HG03196 (cell line): ENCODE data around the gene TSPAN9.

ENCODE experiments used
- ATAC-seq: cut with Tn5 transposase; IDR thresholded peaks from one replicate; pipeline ENCODE4 v1.9.1; 2021; ENCODE audit not compliant: unreplicated experiment

Gene TSPAN9

DNA sequence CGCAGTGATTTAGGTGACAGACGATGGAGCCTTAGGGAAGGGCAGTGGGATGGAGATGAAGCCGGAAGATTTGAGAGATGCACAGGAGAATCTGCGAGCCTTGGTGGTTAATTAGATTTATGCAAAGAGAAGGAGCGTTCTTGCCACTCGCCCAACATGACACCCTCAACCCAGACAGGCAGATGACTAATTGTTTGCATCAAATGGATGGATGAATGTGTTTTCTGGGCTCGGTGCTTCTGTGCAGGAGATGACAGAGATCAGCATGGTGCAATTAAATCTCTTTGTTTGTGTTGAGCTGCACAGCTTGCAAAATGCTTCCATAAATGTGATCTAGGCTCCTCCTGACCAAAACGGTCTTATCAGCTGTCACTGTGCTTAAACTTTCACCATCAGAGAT is 211.5 kb downstream of the TSPAN9 start:
- ATAC-seq: no peak

DNA sequence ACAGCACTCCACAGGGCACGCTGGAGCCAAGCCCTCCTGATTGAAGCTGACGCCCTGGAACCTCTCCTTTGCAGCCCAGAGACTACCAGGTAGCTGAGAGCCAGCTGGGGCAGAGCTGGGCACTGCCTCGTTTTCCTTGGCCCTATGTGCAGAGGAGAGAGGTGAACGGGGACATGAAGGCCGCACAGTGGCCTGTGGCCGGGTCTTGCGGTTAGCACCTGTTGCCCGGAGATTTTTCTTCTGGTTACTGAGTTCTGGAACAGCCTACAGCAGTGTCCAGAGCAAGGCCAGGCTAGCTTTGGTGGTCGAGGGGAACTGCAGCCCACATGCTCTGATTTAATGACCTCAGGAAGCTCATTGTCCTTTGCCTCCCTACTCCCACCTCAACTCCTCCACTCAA is 212.5 kb downstream of the TSPAN9 start:
- ATAC-seq: no peak

DNA sequence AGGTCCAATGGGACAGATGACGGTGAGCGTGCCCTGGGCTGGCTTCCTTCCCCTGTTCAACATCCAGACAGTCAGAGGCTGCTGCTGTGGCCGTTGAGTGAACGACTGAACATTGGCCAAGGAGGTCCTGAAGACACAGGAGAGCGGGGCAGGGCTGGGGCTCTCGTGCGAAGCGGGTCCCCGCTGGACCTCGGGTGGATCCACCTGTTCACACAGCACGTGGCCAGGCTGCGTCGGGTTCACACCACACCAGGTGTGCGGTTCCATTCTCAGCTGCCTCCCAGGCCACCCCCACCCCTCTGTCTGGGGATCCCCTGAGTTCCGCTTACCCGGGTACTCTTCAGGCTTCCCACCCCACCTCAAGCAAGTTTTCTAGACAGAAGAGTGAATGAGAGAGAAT is 214.8 kb downstream of the TSPAN9 start:
- ATAC-seq: no peak

DNA sequence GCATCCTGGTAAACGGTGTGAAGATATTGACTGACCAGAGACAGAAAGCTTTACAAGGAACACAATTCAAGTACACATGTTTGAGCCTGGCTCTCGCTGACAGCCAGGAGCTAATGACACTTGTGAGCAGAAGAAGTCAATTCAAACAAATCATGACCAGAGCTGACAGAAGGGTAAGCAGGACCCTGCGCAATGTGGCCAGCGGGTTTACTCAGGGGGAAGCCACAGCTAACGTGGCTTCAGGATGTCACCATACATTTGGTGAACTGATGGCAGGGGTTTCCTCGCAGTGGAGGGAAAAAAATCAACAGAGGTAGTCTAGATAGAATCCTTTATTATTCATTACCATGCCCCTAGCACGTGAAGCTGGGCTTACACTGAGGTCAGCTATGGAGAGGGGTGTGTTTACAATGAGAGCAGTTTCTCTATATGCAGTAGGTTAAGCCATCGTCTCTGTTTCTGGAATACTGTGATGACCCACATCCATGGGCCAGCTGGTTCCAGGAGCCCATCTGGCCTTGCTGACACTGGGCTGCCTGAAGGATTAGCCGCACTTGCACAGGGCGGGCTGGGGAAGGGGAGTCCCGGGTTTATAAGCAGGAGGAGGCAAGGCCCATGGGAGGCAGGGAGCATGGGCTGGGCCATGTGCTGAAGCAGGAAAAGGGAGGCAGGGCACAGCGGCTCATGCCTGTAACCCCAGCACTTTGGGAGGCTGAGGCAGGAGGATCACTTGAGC is 215.7 kb downstream of the TSPAN9 start:
- no peak for ATAC-seq

DNA sequence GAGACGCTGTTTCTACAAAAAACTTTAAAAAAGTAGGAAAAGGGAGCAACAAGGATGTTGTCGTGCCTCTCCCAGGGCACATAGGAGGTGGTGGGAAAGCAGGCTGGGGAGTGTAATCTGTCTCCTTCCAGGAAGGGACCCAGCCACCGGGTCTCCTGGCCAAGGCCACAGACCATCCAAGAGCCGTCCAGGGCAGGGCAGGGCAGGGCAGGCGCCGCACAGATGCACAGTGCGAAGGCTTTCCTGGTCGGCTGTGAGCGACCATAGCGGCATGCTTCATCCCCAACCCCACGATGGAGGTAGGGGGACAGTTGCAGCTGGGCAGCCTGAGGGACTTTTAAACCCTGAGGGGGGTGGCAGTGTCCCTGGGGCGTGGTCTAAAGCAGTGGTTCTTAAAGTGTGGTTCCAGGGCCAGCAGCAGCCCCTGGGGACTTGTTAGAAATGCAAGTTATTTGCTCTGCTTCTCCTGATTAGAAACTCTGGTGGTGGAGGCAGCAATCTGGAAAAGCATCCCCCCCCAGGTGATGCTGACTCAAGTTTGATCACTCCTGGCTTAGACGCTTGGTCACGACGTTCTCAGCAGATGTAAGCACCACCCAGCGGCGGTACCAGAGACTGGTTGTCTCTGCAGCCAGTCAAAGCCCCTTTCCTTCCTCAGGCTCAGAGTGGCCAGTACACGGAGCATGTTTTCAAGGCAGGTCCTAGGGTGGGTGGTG is 216.4 kb downstream of the TSPAN9 start:
- ATAC-seq: no peak

DNA sequence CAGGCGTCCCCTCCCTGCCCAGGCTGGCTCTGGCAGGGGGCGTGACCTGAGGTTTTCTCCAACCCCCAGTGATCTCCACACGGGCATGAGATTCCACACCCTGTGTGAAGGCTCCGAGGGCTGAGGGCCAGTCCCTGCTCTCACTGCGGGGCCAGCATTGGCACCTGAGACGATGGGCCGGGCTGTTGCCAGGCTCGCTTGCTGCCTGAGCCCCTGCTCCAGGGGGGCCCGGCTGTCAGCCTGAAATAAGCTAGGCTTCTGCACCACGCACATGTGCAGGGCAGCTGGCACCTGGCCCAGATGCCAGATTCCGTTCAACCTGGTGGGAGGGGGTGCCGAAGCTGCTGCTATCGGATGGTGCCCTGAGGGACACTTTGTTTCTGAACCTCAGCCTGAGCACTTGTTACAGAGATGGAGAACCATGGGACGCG is 217.3 kb downstream of the TSPAN9 start:
- ATAC-seq: no peak

DNA sequence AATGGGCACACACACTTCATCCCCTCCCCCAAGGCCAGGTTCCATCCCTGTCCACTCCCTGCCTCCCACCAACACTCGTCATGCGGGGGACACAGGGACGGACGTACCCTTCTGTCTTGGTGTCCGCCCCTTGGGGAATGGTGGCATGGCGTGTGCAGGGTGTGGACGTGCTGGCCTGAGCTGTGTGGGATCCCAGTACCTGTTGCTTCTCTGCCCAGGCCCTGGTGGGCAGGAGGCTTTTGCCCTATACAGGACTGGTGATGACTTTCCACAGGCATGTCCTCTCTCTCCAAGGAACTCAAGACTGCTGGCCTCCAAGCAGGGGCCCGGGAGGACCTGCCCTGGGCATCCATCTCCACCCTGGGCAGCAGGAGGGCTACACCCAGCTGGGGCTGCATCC is 218.0 kb downstream of the TSPAN9 start:
- no peak for ATAC-seq

DNA sequence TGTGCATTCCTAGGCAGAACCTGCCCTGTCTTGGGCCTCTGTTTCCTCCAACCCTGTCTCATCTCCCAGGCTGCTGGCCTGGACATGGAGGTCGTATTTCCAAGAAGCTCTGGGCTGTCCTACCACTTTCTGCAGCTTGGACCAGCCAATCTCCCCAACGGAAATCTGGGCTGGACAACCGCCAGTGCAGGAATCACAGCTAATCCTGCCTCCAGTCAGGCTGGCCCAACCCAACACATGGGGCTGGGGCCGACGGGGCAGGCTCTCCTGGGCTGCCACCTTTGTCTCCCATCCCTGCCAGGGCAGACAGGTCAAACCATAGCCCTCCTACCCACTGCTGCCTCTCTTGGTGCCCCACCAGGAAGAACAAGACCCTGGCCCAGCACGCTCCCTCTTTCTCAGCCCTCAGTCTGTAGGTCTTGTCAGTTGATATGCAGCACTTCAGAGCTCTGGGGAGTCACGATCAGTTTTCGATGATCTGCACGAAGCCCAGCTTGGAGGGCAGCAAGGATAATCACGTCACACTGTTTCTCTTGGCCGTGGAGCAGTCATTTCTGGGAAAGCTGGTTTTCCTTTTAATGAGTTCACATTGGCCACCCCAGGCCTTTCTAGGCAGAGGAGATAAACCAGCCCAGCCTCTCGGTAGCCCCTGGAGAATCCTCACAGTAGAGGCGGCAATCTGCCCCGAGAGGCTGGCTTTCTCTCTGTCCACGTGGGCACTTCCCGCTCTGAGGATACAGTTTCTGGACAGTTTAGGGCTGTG is 218.6 kb downstream of the TSPAN9 start:
- ATAC-seq: no peak

DNA sequence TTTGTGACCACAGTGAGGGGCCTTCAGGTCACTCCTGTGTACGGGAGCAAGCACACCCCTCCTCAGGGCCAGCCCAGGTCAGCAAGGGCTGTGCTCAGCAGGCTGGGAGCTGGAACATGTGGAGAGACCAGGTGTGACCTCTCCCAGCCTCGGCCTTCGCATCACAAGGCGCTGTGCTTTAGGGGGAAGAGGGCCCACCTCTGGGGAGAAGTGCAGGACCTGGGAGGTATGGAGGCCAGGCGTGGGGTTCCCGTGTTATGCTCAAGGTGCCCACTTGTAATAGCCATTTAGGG is 219.2 kb downstream of the TSPAN9 start:
- ATAC-seq: no peak

DNA sequence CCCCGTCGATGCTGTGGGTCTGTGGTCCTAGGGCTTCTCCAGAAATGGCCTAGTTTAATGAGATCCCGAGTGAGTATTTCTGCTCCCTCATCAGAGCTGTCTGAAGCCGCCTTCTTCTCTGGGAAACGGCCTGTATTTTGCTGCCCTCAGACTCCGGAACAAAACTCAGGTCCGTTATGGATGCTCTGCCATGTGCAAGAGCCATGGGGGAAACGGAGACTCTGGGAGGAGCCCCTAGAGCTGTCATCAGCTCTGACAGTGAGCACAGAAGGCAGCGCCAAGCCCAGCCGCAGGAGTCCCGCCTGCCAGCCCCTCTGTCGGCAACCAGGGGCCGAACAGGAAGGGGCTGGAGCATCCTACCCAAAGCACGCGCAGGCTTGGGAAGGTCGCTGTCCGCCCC is 221.4 kb downstream of the TSPAN9 start:
- no peak for ATAC-seq

DNA sequence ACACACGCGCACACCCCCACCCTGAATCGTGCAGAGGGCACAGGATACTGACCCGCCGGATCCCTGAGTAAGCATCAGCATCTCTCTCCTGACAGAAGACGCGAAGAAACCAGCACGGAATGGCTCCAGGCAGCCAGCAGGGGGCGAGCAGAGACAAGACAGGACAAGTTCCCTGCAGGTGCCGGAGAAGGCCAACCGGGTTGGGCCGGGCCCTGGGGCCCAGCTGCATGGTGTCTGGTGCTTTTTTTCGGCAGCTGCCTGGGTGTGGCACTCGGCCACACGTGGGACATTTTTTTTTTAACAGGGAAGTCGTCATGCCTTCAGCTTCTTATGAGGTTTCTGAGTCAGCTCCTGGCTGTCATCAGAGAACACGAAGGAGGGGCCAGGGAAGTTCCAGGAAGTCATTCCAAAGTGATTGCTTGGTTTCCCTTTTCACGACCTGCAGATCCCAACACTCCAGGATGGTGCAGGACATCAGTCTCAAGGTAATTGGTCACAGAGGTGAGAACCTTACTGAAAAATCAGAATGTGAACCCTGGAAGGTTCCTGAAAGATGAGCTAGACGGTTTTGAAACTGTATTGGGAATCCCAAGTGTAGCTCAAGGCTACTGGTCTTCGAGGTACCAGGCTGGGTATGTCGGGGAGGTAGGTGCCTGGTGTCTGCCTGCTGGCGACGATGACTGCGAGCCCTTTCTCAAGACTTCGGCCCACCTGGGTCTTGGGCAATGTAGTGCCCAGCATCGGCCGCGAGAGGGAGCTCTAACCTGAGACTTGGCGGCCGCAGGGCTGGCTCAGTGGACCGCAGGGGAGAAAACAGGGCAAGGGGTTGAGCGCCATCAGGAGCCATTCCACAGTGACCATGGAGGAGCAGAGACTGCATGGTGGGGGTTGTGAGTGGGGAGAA is 223.0 kb downstream of the TSPAN9 start:
- peak; percentile 73 for ATAC-seq

DNA sequence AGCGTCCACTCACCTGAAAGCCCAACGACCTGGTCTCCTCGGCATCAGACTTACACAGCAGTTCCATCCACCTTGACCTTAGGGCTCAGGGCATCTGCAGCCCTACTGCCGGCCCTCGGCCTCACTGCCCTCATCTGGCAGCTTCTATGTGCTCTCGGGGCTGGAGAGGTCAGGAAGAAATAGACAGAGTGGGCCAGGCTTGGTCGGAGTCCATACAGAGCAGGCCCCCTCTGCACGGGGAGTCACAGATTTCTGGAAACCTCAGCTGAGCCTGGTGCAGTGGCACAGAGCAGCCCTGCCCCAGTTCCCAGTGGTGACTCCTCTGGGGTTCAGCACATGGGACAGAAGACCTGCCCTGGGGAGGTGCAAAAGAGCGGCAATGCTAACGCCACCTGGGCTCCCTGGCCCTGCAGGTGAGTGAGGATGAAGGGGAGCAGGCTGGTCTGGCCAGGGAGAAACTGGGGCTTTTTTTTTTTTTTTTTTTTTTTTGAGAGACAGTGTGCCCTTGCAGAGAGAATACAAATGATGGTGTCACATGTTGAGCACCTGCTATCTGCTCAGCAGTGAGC is 223.7 kb downstream of the TSPAN9 start:
- ATAC-seq: no peak

DNA sequence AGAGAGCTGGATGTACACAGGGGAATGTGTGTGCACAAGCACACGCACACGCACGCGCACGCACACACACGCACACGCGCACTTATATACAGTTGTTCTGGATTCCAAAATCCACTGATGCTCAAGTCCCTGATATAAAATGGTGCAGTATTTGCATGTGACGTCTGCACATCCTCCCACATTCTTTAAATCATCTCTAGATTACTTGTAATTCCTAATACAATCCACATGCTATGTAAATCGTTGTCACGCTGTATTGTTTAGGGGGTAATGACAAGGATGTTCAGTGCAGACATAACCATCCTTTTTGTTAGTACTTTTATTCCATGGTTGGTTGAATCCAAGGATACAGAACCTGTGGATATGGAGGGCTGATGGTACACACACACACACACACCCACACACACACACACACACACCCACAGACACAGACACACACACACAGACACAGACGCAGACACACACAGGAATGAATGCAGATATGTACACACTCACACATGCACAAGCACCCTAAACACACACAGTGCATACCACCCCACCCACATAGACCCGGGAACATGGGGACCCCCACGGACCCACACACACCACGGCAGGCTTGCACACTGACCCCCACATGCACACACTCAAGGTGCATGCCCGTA is 225.3 kb downstream of the TSPAN9 start:
- no peak for ATAC-seq

DNA sequence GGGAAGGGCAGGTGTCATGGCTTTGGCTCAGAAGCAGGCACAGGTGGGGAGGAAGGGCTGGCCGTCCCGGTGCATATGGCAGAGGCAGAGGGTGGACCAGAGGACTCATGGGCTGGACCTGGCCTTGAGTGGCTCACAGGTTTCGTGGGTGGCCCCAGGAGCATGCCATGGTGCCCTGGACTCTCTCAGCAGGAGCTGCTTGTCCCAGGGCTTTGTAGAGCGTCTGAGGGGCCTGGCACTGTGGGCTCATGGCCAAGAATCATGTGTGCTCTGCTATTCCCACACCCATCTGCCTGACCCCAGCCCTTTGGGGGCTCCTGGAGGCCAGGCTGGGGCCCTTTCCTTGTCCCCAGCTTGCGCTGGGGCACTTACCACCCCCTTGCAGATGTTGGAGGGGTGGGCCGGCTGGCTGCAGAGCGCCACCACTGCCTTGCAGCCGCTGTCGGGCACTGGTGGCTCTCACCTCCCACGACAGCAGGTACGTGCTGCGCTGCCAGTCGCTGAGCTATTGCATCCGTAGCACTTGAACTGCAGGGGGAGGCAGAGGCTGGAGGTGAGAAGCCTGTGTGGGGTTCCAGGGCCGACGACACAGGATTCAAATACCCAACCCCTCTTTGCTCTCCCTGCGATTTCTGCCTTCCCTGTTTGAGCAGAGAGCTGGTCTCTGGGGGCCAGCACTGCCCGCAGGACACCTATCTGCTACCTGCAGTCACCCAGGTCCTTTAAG is 226.4 kb downstream of the TSPAN9 start:
- ATAC-seq: no peak

DNA sequence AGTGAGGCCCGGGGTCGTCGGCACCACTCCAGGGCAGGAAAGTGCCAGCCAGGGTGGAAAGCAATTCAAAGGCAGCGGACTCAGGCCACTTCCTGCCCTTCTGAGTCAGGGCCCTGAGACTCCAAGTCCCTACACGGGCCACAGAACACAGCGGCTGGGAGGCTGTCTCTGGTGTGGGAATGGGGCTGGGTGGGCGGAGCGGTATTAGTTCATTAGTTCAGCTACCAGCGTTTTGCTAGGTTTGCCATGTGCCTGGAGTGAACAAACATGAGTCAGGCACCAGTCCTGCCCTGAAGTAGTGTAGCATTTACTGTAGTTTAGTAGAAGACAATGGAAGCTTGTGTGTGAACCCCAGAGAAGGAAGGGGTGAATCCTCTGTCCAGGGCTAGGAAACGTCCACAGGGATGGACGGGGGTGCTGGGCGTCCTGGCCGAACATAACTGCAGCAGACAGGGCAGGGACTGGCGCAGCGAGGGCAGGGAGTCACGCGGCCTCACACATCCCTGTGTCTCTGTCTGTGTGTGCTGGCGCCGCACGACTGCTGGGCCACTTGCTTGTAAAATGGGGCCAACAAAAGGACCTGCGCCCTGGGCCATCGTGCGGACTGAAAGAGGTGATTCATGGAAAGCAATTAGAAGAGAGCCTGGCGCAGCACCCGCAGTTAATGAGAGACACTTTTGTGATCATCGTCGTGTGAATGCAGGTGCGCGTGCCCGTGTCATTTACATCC is 227.4 kb downstream of the TSPAN9 start:
- ATAC-seq: no peak

DNA sequence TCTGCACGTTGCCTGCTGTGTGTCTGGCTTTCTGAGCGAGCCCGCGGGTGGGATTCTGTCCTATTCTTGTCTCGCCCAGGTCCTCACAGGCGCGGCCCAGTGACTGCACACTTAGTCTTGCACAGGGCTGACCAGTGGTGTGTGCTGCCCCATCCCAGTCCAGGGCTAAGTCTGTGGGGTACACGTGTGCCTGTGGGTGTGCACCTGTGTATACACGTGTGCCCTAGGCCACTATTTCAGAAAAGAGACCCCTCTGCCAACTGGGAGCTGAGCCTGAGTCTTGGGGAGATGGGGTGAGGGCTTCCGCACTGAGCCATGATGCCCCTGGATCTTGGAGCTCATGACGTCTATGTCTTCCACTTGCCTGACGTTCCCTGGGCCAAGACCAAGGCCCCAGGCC is 228.3 kb downstream of the TSPAN9 start:
- no peak for ATAC-seq

DNA sequence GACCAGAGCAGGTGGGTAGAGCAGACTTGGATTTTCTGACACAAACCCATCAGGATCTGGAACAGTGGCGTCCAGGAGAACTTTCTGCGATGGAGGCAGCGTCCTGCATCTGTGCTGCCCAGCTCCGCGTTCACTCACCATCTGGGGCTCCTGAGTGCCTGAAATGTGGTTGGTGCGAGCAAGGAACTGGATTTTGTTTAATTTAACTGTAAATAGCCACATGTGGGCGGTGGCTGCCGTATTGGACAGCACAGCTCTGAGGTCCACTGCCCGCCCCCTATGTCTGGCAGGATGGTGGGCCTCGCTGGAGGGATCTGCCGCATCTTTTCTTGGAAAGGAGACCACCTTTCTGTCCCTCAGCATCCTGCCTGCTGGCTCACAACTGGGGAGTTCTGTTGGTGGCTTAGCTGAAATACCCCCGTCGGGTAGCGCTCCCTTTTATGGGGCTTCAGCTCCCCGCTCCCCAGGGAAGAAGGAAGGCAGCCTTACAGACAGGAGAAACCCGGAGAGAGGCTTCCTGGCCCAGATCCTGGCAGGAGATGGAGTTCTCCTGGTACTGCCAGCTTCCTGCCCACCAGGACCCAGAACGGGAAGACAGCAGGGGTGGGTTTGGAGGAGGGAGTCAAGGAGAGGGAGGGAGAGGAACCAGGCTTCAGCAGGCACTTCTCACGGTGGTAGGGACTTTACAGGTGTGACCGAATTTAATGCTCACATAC is 228.9 kb downstream of the TSPAN9 start:
- no peak for ATAC-seq

DNA sequence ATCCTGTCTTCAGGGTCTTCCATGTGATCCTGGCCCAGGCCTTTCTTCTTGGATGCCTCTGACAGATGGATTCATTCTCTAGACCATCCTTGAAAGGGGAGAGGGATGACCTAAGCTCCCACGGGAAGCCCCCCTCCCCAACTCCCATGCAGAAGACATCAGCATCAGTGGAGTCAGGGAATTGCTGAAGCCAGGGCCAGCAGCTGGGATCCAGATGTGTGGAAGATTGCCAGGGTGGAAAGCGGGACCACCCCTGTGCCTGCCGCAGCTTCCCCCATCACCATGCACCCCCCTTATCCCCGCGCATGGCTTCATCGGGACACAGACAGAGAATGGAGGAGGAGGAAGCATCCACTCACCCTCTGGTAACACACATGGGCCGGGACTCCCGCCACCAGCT is 230.2 kb downstream of the TSPAN9 start:
- no peak for ATAC-seq
